K562 (cell line): Measurements from ENCODE around the gene RNF167. TPM values are rescaled to one million over a fixed set of nuclear protein-coding genes. Genes with fewer than 3 reads are reported as not detected.

Experiments
- ETV6 ChIP-seq, 3 experiments: fragments of 150-350 bp in 1 of 3; sonication (generic) in 1 of 3; formaldehyde crosslinking in 1 of 3; IDR thresholded peaks; 2 replicates each; pipeline versions ENCODE4 v1.6.1 to v1.8.0; 2014 to 2022; ENCODE audit warnings: borderline replicate concordance in 2 of 3, low read depth in 2 of 3, antibody characterized with exemption in 1 of 3, low read length in 1 of 3, mild to moderate bottlenecking in 1 of 3, missing genetic modification reagents in 1 of 3
- HDAC3 ChIP-seq: fragments of 450-650 bp; IDR thresholded peaks from 2 replicates; pipeline ENCODE4 v1.6.1; 2018; ENCODE audit warnings: borderline replicate concordance, mild to moderate bottlenecking, moderate library complexity; ENCODE audit not compliant: partially characterized antibody
- HNRNPK ChIP-seq: fragments of 200-400 bp; formaldehyde crosslinking; IDR thresholded peaks from one replicate; pipeline ENCODE4 v1.6.1; 2018; ENCODE audit warnings: mild to moderate bottlenecking, low read depth, low read length; ENCODE audit not compliant: poor library complexity, severe bottlenecking
- JUNB ChIP-seq: fragments of 450-650 bp; formaldehyde crosslinking; conservative IDR thresholded peaks from 2 replicates; pipeline ENCODE4 v1.4.0; 2020; ENCODE audit warnings: mild to moderate bottlenecking
- SMAD1 ChIP-seq: fragments of 150-350 bp; IDR thresholded peaks from 2 replicates; pipeline ENCODE4 v1.6.1; 2014; ENCODE audit warnings: low read length, low read depth; ENCODE audit not compliant: partially characterized antibody
- STAG1 ChIP-seq: sonication (generic); formaldehyde crosslinking; IDR thresholded peaks from 2 replicates; pipeline ENCODE4 v1.5.0; 2020; ENCODE audit warnings: missing genetic modification reagents, borderline replicate concordance
- ZFP1 ChIP-seq: fragments of 450-650 bp; formaldehyde crosslinking; IDR thresholded peaks from 2 replicates; pipeline ENCODE4 v1.4.0; 2020; ENCODE audit warnings: mild to moderate bottlenecking, mixed read lengths
- polyA plus RNA-seq, 8 experiments: library from polyadenylated mRNA; depleted of rRNA in 4 of 8; stranded (reverse) in 5 of 8; unstranded in 3 of 8; fragments of >200 nt; fragmentation: Nextera tagmentation in 2 of 8; fragmentation: Illumina TruSeq in 1 of 8; extraction: Ambion mirVana in 2 of 8; extraction: Trizol in 1 of 8; gene quantifications; 2 replicates each; pipeline versions ENCODE4 v1.2.1 to v1.2.3, GENCODE V29; 2011 to 2014; ENCODE audit warnings: inconsistent platforms in 1 of 8, missing spikeins in 1 of 8
- total RNA-seq, 7 experiments: library from RNA; depleted of rRNA in 6 of 7; stranded (reverse); fragments of >200 nt in 6 of 7; fragmentation: Illumina TruSeq in 2 of 7; extraction: Trizol in 2 of 7; gene quantifications; 2 replicates each; pipeline versions ENCODE4 v1.2.1 to v1.2.3, GENCODE V29; 2011 to 2021; ENCODE audit warnings: low replicate concordance in 1 of 7
- TF ChIP-seq, protein P1 (sequence below): fragments of 450-650 bp; IDR thresholded peaks from 2 replicates; pipeline ENCODE4 v1.6.1; 2017; ENCODE audit warnings: antibody characterized with exemption, mild to moderate bottlenecking
- TF ChIP-seq, protein P2 (sequence below), 2 experiments: fragments of 450-650 bp in 1 of 2; sonication (generic) in 1 of 2; formaldehyde crosslinking in 1 of 2; IDR thresholded peaks; 2 replicates each; pipeline versions ENCODE4 v1.7.1 to v1.9.0; 2016 to 2022; ENCODE audit warnings: inconsistent platforms in 1 of 2, mild to moderate bottlenecking in 1 of 2, missing genetic modification reagents in 1 of 2

RNF167 gene
- total and polyA plus RNA-seq, 9 of the 15 experiments (the other 6 are each of a cell fraction or from before 2014, with no cell fraction given) = 16.5 to 143 (median 45.5) TPM

DNA sequence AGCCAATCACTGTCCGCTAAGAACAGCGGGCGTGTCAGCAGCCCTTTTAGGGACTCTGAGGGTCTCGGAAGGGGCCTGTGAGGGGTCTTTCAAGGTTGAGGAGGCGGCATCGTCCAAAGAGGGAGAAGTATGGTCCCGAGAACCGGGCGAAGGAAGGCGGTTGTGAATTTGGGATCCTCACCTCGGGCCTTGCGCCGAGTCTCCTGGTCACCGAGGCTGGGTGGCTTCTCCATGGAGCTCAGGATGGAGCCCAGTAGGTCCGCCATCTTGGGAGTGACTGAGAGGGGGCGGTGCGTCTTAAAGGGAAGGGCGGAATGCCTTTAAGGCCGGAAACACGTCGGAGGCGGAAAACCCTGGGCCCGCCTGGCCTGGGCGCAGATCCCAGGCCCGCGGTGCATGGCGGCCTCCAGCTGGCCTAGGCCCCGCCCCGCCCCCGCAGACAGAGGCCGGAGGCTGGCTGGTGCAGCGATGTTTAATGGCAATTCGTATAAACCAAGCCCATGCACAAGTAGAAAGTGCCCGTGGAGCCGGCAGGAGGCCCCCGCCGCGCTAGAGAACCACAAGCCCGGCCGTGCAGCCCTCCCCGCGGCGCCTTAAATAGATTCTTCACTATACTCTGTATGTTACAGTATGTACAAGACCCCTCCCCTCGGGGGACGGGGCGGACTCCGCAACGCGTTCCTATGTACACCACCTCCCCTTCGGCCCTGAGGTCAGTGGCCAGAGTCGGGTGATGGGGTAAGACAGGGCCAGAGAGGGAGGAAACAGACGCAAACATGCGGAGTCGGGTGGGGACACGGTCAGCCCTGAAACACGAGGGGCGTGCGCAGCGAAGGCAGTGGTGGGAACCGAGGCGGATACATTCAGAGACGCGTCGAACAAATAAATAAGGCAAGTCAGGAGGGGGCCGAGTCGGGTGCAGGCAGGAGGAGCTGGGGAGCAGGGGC lies 27.7 kb downstream of the RNF167 start, which contains the start of gene SPAG7 (continued):
- TF ChIP-seq, protein P1, sequence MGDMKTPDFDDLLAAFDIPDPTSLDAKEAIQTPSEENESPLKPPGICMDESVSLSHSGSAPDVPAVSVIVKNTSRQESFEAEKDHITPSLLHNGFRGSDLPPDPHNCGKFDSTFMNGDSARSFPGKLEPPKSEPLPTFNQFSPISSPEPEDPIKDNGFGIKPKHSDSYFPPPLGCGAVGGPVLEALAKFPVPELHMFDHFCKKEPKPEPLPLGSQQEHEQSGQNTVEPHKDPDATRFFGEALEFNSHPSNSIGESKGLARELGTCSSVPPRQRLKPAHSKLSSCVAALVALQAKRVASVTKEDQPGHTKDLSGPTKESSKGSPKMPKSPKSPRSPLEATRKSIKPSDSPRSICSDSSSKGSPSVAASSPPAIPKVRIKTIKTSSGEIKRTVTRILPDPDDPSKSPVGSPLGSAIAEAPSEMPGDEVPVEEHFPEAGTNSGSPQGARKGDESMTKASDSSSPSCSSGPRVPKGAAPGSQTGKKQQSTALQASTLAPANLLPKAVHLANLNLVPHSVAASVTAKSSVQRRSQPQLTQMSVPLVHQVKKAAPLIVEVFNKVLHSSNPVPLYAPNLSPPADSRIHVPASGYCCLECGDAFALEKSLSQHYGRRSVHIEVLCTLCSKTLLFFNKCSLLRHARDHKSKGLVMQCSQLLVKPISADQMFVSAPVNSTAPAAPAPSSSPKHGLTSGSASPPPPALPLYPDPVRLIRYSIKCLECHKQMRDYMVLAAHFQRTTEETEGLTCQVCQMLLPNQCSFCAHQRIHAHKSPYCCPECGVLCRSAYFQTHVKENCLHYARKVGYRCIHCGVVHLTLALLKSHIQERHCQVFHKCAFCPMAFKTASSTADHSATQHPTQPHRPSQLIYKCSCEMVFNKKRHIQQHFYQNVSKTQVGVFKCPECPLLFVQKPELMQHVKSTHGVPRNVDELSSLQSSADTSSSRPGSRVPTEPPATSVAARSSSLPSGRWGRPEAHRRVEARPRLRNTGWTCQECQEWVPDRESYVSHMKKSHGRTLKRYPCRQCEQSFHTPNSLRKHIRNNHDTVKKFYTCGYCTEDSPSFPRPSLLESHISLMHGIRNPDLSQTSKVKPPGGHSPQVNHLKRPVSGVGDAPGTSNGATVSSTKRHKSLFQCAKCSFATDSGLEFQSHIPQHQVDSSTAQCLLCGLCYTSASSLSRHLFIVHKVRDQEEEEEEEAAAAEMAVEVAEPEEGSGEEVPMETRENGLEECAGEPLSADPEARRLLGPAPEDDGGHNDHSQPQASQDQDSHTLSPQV = peak; percentile 62
- TF ChIP-seq ZFP1 (no peak), SMAD1 (peak; percentile 44), JUNB (CRISPR knock-in tag) (no peak), STAG1 (CRISPR knock-in tag) (no peak), HNRNPK (peak; percentile 50), ETV6 (IDR thresholded peaks at IDR 0.05; ENCODE audit: borderline replicate concordance in 1 of 2, low read depth in 2 of 2, low read length in 1 of 2) (no peak; a peak in 1 of 4 replicates), ETV6 (CRISPR knock-in tag; IDR thresholded peaks at IDR 0.05; ENCODE audit: borderline replicate concordance) (0 out of 2 replicates have a peak, but pooled peaks have one; percentile 29), HDAC3 (no peak)
- TF ChIP-seq, protein P2, sequence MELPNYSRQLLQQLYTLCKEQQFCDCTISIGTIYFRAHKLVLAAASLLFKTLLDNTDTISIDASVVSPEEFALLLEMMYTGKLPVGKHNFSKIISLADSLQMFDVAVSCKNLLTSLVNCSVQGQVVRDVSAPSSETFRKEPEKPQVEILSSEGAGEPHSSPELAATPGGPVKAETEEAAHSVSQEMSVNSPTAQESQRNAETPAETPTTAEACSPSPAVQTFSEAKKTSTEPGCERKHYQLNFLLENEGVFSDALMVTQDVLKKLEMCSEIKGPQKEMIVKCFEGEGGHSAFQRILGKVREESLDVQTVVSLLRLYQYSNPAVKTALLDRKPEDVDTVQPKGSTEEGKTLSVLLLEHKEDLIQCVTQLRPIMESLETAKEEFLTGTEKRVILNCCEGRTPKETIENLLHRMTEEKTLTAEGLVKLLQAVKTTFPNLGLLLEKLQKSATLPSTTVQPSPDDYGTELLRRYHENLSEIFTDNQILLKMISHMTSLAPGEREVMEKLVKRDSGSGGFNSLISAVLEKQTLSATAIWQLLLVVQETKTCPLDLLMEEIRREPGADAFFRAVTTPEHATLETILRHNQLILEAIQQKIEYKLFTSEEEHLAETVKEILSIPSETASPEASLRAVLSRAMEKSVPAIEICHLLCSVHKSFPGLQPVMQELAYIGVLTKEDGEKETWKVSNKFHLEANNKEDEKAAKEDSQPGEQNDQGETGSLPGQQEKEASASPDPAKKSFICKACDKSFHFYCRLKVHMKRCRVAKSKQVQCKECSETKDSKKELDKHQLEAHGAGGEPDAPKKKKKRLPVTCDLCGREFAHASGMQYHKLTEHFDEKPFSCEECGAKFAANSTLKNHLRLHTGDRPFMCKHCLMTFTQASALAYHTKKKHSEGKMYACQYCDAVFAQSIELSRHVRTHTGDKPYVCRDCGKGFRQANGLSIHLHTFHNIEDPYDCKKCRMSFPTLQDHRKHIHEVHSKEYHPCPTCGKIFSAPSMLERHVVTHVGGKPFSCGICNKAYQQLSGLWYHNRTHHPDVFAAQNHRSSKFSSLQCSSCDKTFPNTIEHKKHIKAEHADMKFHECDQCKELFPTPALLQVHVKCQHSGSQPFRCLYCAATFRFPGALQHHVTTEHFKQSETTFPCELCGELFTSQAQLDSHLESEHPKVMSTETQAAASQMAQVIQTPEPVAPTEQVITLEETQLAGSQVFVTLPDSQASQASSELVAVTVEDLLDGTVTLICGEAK (IDR thresholded peaks at IDR 0.05) = 0 out of 2 replicates have a peak, but pooled peaks have one; percentile 4
- TF ChIP-seq, protein P2 (CRISPR knock-in tag; IDR thresholded peaks at IDR 0.05) = no peak
